NCI-H2227 (cell line): ENCODE data around the gene CPNE2.
A peak's percentile ranks its signal among the peaks of the same experiment; 100 is the strongest.
"Not testable (repeated sequence)": the region's sequence is repeated elsewhere in the genome, so short reads cannot be mapped to it uniquely, and the experiment has no call there.

Source experiments
- DNase-seq: peaks from one replicate; lab custom pipeline; 2025; ENCODE audit not compliant: unreplicated experiment; lab: John Stamatoyannopoulos, UW

CPNE2 gene

GRCh38 chr16:57091975-57092785 lies at the start of gene CPNE2:
Gene CPNE2 (plus strand): TSS chr16:57092583. CDS start chr16:57110743, 18,160 bp downstream.
- peak; percentile 63 for DNase-seq

GRCh38 chr16:57043248-57043647 lies 49.1 kb upstream of the CPNE2 start:
- no peak for DNase-seq

GRCh38 chr16:57044931-57045693 lies 47.3 kb upstream of the CPNE2 start:
- DNase-seq = no peak

GRCh38 chr16:57045694-57046381 lies 46.5 kb upstream of the CPNE2 start:
- peak; percentile 53 for DNase-seq

GRCh38 chr16:57048095-57048494 lies 44.3 kb upstream of the CPNE2 start:
- no peak for DNase-seq

GRCh38 chr16:57049678-57050077 lies 42.7 kb upstream of the CPNE2 start:
- DNase-seq = no peak

GRCh38 chr16:57051696-57052228 lies 40.6 kb upstream of the CPNE2 start:
- DNase-seq = no peak

- no peak for DNase-seq
Observed at GRCh38 chr16:57053206-57053605, 39.2 kb upstream of the CPNE2 start.

- no peak for DNase-seq
Observed at GRCh38 chr16:57054338-57054737, 38.0 kb upstream of the CPNE2 start.

GRCh38 chr16:57054771-57055170 lies 37.6 kb upstream of the CPNE2 start:
- no peak for DNase-seq

GRCh38 chr16:57055671-57056070 lies 36.7 kb upstream of the CPNE2 start:
- no peak for DNase-seq

GRCh38 chr16:57058291-57058861 lies 34.0 kb upstream of the CPNE2 start:
- no peak for DNase-seq

GRCh38 chr16:57060323-57061083 lies 31.9 kb upstream of the CPNE2 start:
- no peak for DNase-seq

GRCh38 chr16:57061084-57061905 lies 31.1 kb upstream of the CPNE2 start:
- no peak for DNase-seq

GRCh38 chr16:57062329-57062728 lies 30.1 kb upstream of the CPNE2 start:
- no peak for DNase-seq

GRCh38 chr16:57063189-57063588 lies 29.2 kb upstream of the CPNE2 start:
- not testable (repeated sequence) for DNase-seq

- no peak for DNase-seq
Observed at GRCh38 chr16:57064995-57065394, 27.4 kb upstream of the CPNE2 start.

- DNase-seq = no peak
Observed at GRCh38 chr16:57066625-57067024, 25.8 kb upstream of the CPNE2 start.

- DNase-seq = no peak
Observed at GRCh38 chr16:57067347-57067746, 25.0 kb upstream of the CPNE2 start.
